Activated naive CD8-positive, alpha-beta T cell treated with anti-CD3 and anti-CD28 coated beads, Interleukin-2, amount 10 ng/mL, durations not matched to agents 7 days and 5 days (primary cell): ENCODE data around the gene RUNDC1. TPM values are rescaled to one million over a fixed set of nuclear protein-coding genes. Genes with fewer than 3 reads are reported as not detected.

Experiments used
- total RNA-seq, 2 experiments: library from RNA; stranded (reverse); gene quantifications; one replicate each; pipeline ENCODE4 v1.2.3, GENCODE V29; 2021

Gene RUNDC1
- total RNA-seq, 2 experiments from 2014 or later = 16.5 to 17.8 TPM

Other genes with a start within 250 kb of the RUNDC1 start
- gene EZH1, start 235.5 kb upstream of the RUNDC1 start, total RNA-seq = 10 to 100 TPM; 83.1 to 98.4 TPM
- not detected for gene RAMP2, start 219.3 kb upstream of the RUNDC1 start, total RNA-seq
- gene VPS25, start 207.1 kb upstream of the RUNDC1 start, total RNA-seq = 10 to 100 TPM; 61.0 to 63.5 TPM
- under 1 TPM; 0.43 to 0.78 TPM for gene WNK4, start 200.0 kb upstream of the RUNDC1 start, total RNA-seq
- gene COA3, start 181.9 kb upstream of the RUNDC1 start, total RNA-seq = 10 to 100 TPM; 37.0 to 38.5 TPM
- gene CNTD1, start 181.7 kb upstream of the RUNDC1 start, total RNA-seq = under 1 TPM in 1 of 2 experiments, not detected in 1; 0.45 TPM
- 10 to 100 TPM; 94.5 to 95.9 TPM for gene BECN1, start 156.3 kb upstream of the RUNDC1 start, total RNA-seq
- 10 to 100 TPM; 85.0 to 96.6 TPM for gene PSME3, start 147.2 kb upstream of the RUNDC1 start, total RNA-seq
- 1 to 10 TPM; 2.5 to 2.7 TPM for gene AOC2, start 136.0 kb upstream of the RUNDC1 start, total RNA-seq
- under 1 TPM; 0.74 to 0.86 TPM for gene AOC3, start 129.4 kb upstream of the RUNDC1 start, total RNA-seq
- not detected for gene G6PC1, start 79.8 kb upstream of the RUNDC1 start, total RNA-seq
- gene AARSD1, start 16.1 kb upstream of the RUNDC1 start, total RNA-seq = 10 to 100 TPM; 39.9 to 43.2 TPM
- under 1 TPM; 0.28 to 0.39 TPM for gene PTGES3L, start 485 bp upstream of the RUNDC1 start, total RNA-seq
- 1,000 to 10,000 TPM; 1,039 to 1,066 TPM for gene RPL27, start 17.9 kb downstream of the RUNDC1 start, total RNA-seq
- 10 to 100 TPM; 92.7 to 99.2 TPM for gene IFI35, start 26.2 kb downstream of the RUNDC1 start, total RNA-seq
- 10 to 100 TPM; 24.4 to 34.0 TPM for gene VAT1, start 41.8 kb downstream of the RUNDC1 start, total RNA-seq
- under 1 TPM in 1 of 2 experiments, not detected in 1; 0.14 TPM for gene RND2, start 44.7 kb downstream of the RUNDC1 start, total RNA-seq
- 10 to 100 TPM; 53.5 to 61.4 TPM for gene BRCA1, start 144.8 kb downstream of the RUNDC1 start, total RNA-seq
- 10 to 100 TPM; 60.5 to 67.4 TPM for gene NBR1, start 190.6 kb downstream of the RUNDC1 start, total RNA-seq
- gene TMEM106A, start 231.3 kb downstream of the RUNDC1 start, total RNA-seq = 10 to 100 TPM; 20.3 TPM
- under 1 TPM in 1 of 2 experiments, not detected in 1; 0.45 TPM for gene CCDC200, start 248.1 kb downstream of the RUNDC1 start, total RNA-seq